Central memory CD4-positive, alpha-beta T cell (primary cell): ENCODE data around the gene SCAMP1.

Source experiments
- DNase-seq: peaks from one replicate; pipeline ENCODE4 v3.0.0; 2022

The SCAMP1 gene

DNA sequence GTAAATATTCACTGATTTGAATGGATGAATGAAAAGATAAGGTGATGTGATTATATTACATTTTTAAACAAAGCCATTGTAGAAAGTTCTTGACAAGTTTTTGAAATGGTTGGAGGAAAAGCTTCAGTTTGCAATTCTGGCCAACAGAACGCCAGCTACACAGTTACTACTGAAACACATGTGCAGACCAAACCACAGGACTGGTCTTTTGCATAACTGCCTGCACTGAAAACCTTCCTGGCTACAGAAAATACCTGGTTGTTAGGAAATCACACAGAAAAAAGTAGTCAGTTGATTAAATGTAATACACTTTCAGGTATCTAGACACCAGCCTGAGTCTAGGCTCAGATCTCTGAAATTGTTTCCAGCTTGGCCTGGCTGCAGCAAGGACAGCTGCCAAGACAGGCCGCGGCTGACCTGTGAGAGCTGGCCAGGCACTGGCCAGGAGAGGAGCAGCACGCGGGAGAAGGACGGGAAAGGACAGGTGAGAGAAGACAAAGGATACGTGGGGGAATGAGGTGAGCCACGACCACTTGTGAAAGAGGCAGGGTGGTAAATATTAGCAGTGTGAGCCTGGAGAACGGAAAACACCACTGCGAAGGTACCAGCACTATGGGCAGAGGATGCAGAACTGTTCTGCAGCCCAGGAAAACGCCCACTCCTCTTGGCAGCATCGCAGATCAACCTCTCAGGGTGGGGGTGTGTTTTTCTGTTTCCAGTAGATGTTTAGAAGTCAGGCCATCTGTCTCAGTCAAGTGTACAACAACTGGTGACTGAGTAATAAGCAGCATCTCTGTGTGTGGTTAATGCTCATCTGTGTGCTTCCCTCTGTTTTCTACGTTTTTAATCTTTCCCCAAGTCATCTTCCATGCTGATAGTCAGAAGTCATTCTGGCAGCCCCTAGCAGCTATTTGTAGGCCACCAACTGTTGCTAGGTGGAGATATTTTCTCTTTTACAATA, 137.4 kb downstream of the SCAMP1 start:
- no peak for DNase-seq

DNA sequence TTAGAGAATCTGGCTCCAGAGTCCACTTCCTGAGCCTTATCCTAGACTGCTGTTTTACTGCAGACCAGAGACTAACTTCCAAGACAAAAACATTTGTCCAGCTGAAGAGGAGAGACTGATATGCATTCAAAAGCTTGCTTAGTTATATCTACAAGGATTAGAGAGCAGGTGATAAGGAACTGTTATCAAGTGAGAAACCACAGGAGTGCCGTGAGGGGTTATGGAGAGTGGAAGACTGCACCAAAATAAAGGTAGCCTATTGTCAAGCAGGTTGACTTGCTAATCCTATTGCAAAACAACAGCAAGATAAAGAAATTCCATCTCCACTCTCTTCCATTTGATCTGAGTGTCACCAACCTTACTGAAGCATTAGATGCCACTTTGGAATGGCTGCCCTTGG, 139.1 kb downstream of the SCAMP1 start:
- DNase-seq, result no peak

DNA sequence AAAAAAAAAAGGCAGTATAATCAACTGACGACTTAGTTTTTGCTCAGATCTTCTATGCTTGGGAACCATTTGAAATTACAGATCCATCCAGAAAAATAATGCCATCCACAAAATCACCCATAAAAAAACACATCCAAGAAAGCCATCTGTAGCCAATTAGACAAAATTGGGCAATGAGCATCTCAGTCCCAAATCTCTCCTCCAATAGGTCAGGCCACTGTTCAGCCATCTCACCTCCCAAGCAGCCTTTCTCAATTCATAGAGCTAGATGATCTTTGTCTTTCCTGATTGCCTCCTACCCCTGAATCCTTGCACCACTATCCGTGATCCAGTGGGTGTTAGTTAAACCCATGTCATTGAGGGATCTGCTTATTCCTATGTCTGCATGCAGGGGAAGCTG, 139.6 kb downstream of the SCAMP1 start:
- no peak for DNase-seq

- DNase-seq, result no peak
Observed at GRCh38 chr5:78500871-78501270, 140.5 kb downstream of the SCAMP1 start.

- DNase-seq, result no peak
Observed at GRCh38 chr5:78501411-78502352, 141.3 kb downstream of the SCAMP1 start.

DNA sequence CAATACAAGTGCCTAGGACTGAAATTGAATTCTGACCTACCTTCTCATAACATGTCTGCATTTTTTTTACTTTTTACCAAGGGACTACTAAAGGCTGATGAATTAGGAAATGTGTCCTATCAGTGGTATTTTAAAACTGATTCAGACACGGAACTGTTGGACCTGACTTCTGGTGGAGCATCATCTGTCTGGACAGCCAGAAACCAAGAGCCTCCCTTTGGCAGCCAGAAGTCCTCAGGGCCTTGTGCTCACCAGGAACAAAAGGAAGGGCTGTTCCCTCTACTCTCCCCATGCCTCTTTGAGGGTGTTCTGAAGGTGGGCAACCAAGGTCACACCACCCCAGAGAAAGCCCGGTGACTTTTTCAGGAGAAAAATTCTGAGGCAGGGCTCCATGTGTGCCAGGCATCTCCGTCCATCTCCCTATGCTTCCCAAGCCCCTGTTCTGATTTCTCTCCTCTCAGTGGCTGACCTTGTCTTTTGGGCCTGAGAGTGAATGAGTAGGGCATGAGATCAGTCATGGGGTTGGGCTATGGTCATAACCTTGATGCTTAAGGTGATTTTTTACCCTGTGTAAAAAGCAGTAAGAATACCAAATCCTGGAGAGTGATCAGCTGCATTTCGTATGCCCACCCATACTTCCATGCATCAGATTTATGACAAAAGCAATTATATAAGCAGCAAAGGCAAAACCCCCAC, 143.7 kb downstream of the SCAMP1 start:
- DNase-seq, result no peak

DNA sequence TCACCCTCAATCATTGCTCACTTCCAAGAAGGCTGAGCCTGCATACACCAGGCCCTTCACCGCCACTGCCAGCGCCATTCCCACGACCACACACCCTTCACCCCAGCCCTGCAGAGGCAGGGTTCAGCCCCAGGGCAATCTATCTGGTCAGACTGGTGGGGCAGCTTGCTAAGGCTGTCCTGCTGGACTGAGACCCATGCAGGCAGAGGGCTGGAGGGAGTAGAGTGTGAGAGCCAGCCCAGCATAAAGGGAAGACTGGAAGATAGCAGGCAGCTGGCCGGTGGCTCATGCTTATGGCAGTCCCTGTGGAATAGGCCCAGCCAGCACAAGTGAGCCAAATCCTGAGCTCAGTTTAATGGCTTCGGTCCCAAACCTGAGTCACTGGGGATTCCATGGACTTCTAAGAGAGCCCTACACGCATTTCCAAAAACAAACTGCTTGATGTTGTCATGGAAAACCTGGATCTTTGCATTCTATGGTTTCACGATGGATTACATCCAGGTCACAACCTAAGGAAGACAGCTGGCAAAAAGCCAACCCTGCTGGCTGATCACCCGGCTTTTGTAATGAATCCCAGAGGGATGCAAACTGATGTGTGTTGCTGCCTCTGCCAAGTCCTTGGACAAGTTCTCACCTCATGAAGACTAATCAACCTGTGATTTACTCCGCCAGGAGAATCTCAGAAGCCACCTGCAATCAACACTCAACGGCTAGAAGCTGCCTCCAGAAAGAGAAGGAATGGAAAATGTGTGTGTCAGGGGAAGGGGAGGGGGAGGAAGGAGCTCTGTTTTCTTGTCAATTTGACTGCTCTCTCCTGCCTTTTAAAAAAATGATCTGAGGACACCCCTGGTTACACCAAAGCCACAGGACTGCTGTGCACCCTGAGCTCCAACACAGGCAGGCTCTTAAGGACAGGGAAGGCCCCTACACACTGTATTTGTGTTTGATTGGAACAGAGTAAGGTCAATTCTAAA, 144.6 kb downstream of the SCAMP1 start:
- no peak for DNase-seq

- DNase-seq, result no peak
Observed at GRCh38 chr5:78505860-78506259, 145.4 kb downstream of the SCAMP1 start.

DNA sequence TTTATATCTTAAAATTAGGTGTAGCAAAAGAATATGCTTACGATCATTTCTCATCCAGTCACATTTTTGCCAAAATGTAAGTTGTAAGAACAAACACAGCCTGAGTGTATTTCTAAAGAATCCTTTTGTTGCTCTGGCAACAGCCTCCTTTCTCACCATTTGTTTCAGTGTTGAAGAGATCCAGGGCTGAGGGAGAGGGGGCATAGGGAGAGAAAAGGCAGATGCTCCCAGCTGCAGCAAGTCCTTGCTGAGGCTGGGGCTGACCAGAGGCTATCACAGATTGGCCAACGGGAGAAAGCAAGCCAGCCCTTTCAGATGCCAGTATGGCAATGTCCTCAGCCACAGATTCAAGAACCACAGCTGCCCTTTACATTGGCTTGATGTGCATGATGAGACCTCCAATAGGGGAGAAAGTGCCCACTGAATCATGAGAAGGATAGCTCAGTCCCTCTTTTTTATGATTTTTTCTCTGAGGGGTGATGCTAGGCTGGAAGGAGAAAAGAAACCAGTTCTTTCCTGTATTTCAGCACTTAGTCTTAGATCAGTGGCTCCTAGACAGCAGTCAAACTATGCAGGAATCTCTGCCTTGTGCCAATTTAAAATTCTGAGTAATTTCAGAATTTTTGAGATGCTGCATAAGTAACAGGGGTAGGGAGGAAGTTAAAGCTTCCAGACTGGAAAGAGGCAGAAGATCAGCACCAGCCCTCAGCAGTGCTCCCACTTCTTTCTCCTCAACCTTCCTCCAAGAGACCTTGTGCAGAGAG, 146.0 kb downstream of the SCAMP1 start:
- no peak for DNase-seq

DNA sequence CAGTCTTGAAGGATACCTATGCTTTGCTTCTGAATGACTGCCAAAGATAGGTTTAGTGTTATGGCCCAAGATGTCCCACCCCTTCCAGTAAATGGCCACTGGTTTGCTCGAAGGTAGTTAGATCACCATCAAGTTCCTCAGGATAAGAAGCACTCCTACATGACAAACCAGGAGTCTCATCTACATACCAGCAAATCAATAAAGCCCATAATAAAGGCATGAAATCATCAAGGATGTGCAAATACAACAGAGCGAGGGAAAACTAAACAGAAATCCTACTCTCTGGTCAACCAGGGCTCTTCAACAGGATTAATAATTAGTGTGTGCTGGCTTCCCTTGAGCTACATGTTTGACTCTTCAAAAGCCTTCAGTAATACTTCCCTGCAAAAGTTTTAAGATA, 147.1 kb downstream of the SCAMP1 start:
- no peak for DNase-seq

DNA sequence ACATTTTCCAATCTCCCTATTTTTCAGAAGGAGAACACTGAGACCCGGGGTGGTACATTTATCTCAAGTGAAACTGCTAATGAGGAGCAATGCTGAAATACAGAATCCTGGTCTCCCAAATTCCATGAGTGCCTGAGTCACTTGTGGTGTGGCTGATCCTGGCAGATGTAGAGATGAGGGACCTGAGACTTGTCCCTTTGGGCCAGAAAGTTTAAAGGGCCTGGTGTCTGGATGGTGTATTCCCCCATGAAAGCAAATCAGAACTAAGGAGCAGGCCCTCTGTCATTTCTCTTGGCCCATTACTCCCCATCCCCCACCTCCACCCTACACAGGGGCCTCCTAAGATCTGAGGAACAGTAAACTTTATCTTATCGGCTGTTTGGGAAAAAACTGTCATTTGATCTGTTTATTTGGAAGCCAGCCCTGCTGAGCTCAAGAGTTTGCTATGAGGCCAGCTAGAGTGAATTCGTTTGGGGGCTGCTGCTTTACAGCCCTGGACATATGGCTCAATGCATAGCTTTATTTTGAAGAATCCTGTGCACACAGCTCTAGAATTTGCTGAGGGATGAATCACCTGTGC, 147.9 kb downstream of the SCAMP1 start:
- no peak for DNase-seq

DNA sequence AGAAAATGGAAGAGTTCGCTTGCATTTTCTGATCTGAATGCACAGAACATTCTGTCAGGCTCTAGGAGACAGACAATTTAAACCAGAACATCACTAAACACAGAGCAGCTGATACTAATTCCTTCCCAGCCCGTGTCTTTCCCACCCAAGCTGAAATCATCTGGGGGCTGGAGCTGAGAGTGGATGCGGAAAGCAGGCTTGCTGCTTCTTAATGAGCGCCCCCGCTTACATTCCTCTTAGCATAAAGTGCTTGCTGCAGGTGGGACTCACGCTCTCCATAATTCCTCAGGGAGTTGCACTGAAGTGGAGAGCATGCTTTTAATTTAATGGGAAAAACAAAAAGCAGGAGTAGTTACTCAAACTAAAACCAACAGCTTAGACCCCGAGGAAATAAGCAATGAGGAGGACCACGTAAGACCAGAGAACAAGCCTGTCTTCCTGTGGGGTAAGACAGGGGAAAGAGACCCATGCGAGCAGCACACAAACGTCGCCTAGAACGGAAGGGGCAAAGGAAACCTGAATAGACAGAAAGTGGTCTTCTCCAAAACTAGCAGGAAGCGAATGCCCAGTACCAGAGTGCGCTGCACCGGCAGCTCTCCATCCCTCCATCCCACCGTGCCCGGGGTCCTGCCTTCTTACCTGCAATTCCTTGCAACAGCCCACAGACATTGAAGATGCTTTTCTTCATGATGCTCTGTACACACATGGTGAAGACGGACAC, 148.9 kb downstream of the SCAMP1 start:
- DNase-seq, result no peak

DNA sequence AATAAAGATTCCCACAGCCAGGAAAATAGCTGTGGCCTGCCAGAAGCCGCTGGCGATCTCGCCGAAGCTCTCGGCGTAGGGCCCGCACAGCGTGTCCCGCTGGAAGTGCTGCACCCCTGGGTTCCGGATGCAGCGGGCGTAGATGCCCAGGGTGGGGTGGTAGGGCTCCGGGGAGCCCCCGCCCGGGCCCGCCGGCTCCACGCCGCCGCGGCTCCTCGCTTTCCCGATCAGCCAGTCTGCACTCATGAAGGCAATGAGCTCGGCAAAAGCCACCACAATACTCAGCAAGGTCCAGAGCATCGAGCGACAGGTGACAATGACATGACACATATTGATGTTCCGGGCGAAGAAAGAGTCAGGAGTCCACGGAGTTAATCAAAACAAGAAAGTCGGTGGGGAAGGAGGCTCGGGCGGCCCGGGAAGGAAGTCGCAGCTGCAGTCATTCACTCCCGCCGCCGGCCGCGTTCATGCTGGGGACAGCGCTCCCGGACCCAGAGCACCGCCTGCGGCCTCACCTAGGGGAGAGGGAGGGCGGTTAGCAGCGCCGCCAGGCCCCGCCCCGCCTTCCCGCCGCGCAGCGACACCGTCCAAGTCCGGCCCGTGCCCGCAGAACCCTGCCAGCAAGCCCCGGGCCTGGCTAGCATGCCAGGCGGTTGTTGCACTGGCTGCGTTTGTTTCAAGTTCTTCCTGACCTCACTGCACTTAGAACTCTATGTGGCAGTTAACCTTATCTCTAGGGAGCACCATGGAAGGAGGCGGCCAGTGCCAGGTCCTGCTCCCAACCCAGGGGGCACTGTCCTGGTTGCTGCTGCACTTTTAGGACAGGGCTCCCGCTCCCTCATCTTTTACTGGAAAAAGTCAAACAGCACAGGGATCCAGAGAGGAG, 149.7 kb downstream of the SCAMP1 start:
- DNase-seq, result peak; percentile 8

DNA sequence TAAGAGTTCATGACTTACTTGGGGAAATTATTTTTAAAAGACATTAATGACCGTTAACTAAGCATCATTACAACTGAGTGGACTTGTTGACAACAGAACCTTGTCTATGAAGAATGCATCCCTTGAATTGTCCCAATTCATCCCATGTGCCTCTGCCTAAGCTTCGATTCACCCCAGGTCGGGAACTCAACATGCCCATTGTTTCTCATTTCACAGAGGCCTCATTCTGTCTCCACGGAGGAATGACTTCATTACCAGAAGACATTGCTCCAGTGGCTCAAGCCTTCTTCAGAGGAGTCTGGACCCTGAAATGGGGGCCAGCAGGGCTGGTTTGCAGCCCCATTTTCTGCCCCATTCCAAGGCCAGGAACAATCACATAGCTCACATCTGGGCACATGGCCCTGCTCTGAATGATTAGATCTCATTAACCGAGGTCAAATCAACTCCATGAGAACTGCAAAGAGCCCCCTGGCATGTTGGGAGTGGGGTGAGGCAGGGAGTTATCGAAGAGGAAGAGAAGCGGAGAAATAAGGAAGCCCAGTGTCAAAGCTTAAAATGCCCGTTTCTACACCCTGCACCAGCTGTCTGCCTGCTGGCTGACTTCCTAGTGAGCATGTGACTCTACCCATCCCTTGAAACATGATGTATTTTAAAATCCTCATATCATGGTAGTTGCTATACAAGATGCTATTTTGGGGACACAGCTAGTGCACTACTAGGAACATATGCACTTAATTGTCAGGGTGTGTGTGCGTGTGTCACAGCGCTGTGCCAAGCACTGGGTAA, 150.9 kb downstream of the SCAMP1 start:
- DNase-seq, result no peak

DNA sequence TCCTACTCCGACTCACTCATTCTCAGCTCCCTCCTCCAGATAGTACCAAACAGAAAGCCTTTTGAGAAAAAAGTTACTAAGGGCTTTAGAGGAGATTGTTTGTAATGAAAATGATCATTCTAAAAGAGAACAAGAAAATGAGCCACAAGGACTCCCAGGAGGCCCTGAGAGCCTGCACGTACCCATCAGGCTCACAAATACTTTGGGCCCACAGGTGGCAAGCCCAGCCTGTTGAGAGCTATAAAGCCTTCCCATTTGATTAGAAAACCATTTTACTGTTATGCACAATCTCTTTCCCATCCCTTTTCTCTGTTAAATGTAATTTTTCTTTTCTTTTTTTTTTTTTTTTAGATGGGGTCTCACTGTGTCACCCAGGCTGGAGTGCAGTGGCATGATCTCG, 152.0 kb downstream of the SCAMP1 start:
- DNase-seq, result no peak

- no peak for DNase-seq
Observed at GRCh38 chr5:78513441-78513840, 153.0 kb downstream of the SCAMP1 start.

DNA sequence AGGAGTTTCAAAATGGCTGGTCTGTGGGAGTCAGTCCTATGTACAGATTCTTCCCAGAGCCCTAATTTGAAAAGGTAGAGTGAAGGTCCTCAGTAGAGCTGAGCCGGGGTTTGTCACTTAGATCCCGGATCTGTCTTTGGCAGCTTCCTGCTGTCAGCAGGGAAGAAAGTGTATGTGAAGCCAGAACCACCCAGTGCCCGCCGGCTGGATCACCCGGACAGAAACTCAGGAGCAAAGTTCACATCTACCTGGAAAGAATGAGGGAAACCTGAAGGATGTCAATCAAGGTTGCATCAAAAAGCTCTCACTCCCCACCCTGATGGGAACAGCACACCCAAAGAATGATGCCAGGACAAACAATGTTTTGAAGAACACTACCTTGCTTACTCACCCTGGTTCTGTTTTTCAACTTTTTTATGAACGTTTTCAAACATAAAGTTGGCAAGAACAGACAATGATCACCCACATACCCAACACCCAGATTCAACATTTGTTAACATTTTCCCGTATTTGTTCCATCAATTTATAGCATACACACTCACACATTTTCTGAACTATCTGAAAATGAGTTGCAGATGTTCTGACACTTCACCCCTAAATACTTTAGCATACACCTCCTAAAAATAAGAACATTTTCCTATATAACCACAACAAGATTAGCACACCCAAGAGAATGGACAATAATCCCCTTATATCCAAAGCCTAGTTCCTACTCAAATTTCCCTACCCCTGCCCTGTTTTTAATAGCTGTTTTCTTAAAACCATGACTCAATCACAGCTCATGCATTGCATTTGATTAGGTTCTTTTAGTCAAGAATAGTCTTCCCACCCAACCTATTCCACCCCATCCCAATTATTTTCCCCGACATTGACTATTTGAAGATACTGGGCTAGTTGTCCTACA, 154.3 kb downstream of the SCAMP1 start:
- no peak for DNase-seq
